Measurements from ENCODE around the gene FER.

FER gene

GRCh38 chr5:109192027-109192426 is 444.3 kb downstream of the FER start:
- Histone ChIP-seq H3K27me3 (ENCODE audit: low read depth, low read length) (no peaks in the 10 kb centered on the region), H3K9me3 (ENCODE audit: control insufficient read depth in 1 of 2, low read length in 2 of 2) (no peaks in the 10 kb centered on the region), H3K4me3 (ENCODE audit: low read depth in 1 of 2, low read length in 2 of 2) (no peak overlapping the region), H3K4me1 (ENCODE audit: control insufficient read depth in 1 of 2, insufficient read depth in 2 of 2, low read length in 2 of 2) (peaks cover 0 to 4% of the 10 kb centered on the region in 2 donors), H3K27ac (ENCODE audit: low read length) (no peak overlapping the region), H3K36me3 (ENCODE audit: control insufficient read depth in 1 of 2, insufficient read depth in 2 of 2, low read length in 2 of 2) (peaks cover 8 to 20% of the 10 kb centered on the region in 2 donors)

- no peak overlapping the region for H3K27ac ChIP-seq (ENCODE audit: low read length)
- no peaks in the 10 kb centered on the region for H3K27me3 ChIP-seq (ENCODE audit: low read depth, low read length)
- H3K4me3 ChIP-seq (ENCODE audit: low read depth in 1 of 2, low read length in 2 of 2), result no peak overlapping the region
- peaks cover 2 to 15% of the 10 kb centered on the region in 2 donors for H3K36me3 ChIP-seq (ENCODE audit: control insufficient read depth in 1 of 2, insufficient read depth in 2 of 2, low read length in 2 of 2)
- peaks cover 0 to 4% of the 10 kb centered on the region in 2 donors for H3K4me1 ChIP-seq (ENCODE audit: control insufficient read depth in 1 of 2, insufficient read depth in 2 of 2, low read length in 2 of 2)
- no peaks in the 10 kb centered on the region for H3K9me3 ChIP-seq (ENCODE audit: control insufficient read depth in 1 of 2, low read length in 2 of 2)
Observed at GRCh38 chr5:109192555-109193281, 445.0 kb downstream of the FER start.

GRCh38 chr5:109195667-109196066 is 448.0 kb downstream of the FER start:
- Histone ChIP-seq H3K4me3 (ENCODE audit: low read depth in 1 of 2, low read length in 2 of 2) (no peak overlapping the region), H3K9me3 (ENCODE audit: control insufficient read depth in 1 of 2, low read length in 2 of 2) (no peaks in the 10 kb centered on the region), H3K36me3 (ENCODE audit: control insufficient read depth in 1 of 2, insufficient read depth in 2 of 2, low read length in 2 of 2) (no peaks in the 10 kb centered on the region), H3K4me1 (ENCODE audit: control insufficient read depth in 1 of 2, insufficient read depth in 2 of 2, low read length in 2 of 2) (peaks cover 0 to 11% of the 10 kb centered on the region in 2 donors), H3K27me3 (ENCODE audit: low read depth, low read length) (no peaks in the 10 kb centered on the region), H3K27ac (ENCODE audit: low read length) (no peak overlapping the region)

- H3K9me3 ChIP-seq (ENCODE audit: control insufficient read depth in 1 of 2, low read length in 2 of 2), result no peaks in the 10 kb centered on the region
- H3K36me3 ChIP-seq (ENCODE audit: control insufficient read depth in 1 of 2, insufficient read depth in 2 of 2, low read length in 2 of 2), result no peaks in the 10 kb centered on the region
- H3K27ac ChIP-seq (ENCODE audit: low read length), result no peak overlapping the region
- H3K4me1 ChIP-seq (ENCODE audit: control insufficient read depth in 1 of 2, insufficient read depth in 2 of 2, low read length in 2 of 2), result peaks cover 0 to 8% of the 10 kb centered on the region in 2 donors
- H3K27me3 ChIP-seq (ENCODE audit: low read depth, low read length), result no peaks in the 10 kb centered on the region
- H3K4me3 ChIP-seq (ENCODE audit: low read depth in 1 of 2, low read length in 2 of 2), result no peak overlapping the region
Observed at GRCh38 chr5:109196087-109196822, 448.6 kb downstream of the FER start.

GRCh38 chr5:109196823-109197160 is 449.1 kb downstream of the FER start:
- H3K27ac ChIP-seq (ENCODE audit: low read length), result no peak overlapping the region
- no peaks in the 10 kb centered on the region for H3K9me3 ChIP-seq (ENCODE audit: control insufficient read depth in 1 of 2, low read length in 2 of 2)
- no peaks in the 10 kb centered on the region for H3K36me3 ChIP-seq (ENCODE audit: control insufficient read depth in 1 of 2, insufficient read depth in 2 of 2, low read length in 2 of 2)
- no peak overlapping the region for H3K4me3 ChIP-seq (ENCODE audit: low read depth in 1 of 2, low read length in 2 of 2)
- H3K27me3 ChIP-seq (ENCODE audit: low read depth, low read length), result no peaks in the 10 kb centered on the region
- H3K4me1 ChIP-seq (ENCODE audit: control insufficient read depth in 1 of 2, insufficient read depth in 2 of 2, low read length in 2 of 2), result peaks cover 0 to 6% of the 10 kb centered on the region in 2 donors

- Histone ChIP-seq H3K27ac (ENCODE audit: low read length) (no peak overlapping the region), H3K9me3 (ENCODE audit: control insufficient read depth in 1 of 2, low read length in 2 of 2) (peaks cover 0 to under 1% of the 10 kb centered on the region in 2 donors), H3K27me3 (ENCODE audit: low read depth, low read length) (no peaks in the 10 kb centered on the region), H3K4me3 (ENCODE audit: low read depth in 1 of 2, low read length in 2 of 2) (no peak overlapping the region), H3K4me1 (ENCODE audit: control insufficient read depth in 1 of 2, insufficient read depth in 2 of 2, low read length in 2 of 2) (peaks cover 0 to 6% of the 10 kb centered on the region in 2 donors), H3K36me3 (ENCODE audit: control insufficient read depth in 1 of 2, insufficient read depth in 2 of 2, low read length in 2 of 2) (no peaks in the 10 kb centered on the region)
Observed at GRCh38 chr5:109199289-109199688, 451.6 kb downstream of the FER start.

GRCh38 chr5:109199799-109200620 is 452.3 kb downstream of the FER start:
- no peak overlapping the region for H3K4me3 ChIP-seq (ENCODE audit: low read depth in 1 of 2, low read length in 2 of 2)
- H3K4me1 ChIP-seq (ENCODE audit: control insufficient read depth in 1 of 2, insufficient read depth in 2 of 2, low read length in 2 of 2), result peaks cover 0 to 6% of the 10 kb centered on the region in 2 donors
- peaks cover 3 to 7% of the 10 kb centered on the region in 2 donors for H3K9me3 ChIP-seq (ENCODE audit: control insufficient read depth in 1 of 2, low read length in 2 of 2)

GRCh38 chr5:109215040-109215439 is 467.3 kb downstream of the FER start:
- H3K36me3 ChIP-seq (ENCODE audit: control insufficient read depth in 1 of 2, insufficient read depth in 2 of 2, low read length in 2 of 2), result no peaks in the 10 kb centered on the region
- peaks cover 0 to 13% of the 10 kb centered on the region in 2 donors for H3K9me3 ChIP-seq (ENCODE audit: control insufficient read depth in 1 of 2, low read length in 2 of 2)
- H3K27ac ChIP-seq (ENCODE audit: low read length), result no peak overlapping the region
- H3K4me3 ChIP-seq (ENCODE audit: low read depth in 1 of 2, low read length in 2 of 2), result no peak overlapping the region
- H3K27me3 ChIP-seq (ENCODE audit: low read depth, low read length), result no peaks in the 10 kb centered on the region
- no peaks in the 10 kb centered on the region for H3K4me1 ChIP-seq (ENCODE audit: control insufficient read depth in 1 of 2, insufficient read depth in 2 of 2, low read length in 2 of 2)

More at GRCh38 chr5:109199799-109200620, 452.3 kb downstream of the FER start:
- H3K27ac ChIP-seq (ENCODE audit: low read length), result no peak overlapping the region
- no peaks in the 10 kb centered on the region for H3K36me3 ChIP-seq (ENCODE audit: control insufficient read depth in 1 of 2, insufficient read depth in 2 of 2, low read length in 2 of 2)
- H3K27me3 ChIP-seq (ENCODE audit: low read depth, low read length), result no peaks in the 10 kb centered on the region

GRCh38 chr5:109218818-109219217 is 471.1 kb downstream of the FER start:
- H3K4me3 ChIP-seq (ENCODE audit: low read depth in 1 of 2, low read length in 2 of 2), result no peak overlapping the region

GRCh38 chr5:109223531-109223930 is 475.8 kb downstream of the FER start:
- Histone ChIP-seq H3K4me3 (ENCODE audit: low read depth in 1 of 2, low read length in 2 of 2) (no peak overlapping the region), H3K36me3 (ENCODE audit: control insufficient read depth in 1 of 2, insufficient read depth in 2 of 2, low read length in 2 of 2) (no peaks in the 10 kb centered on the region), H3K4me1 (ENCODE audit: control insufficient read depth in 1 of 2, insufficient read depth in 2 of 2, low read length in 2 of 2) (no peaks in the 10 kb centered on the region), H3K9me3 (ENCODE audit: control insufficient read depth in 1 of 2, low read length in 2 of 2) (no peaks in the 10 kb centered on the region), H3K27me3 (ENCODE audit: low read depth, low read length) (no peaks in the 10 kb centered on the region), H3K27ac (ENCODE audit: low read length) (no peak overlapping the region)

More at GRCh38 chr5:109218818-109219217, 471.1 kb downstream of the FER start:
- Histone ChIP-seq H3K27me3 (ENCODE audit: low read depth, low read length) (no peaks in the 10 kb centered on the region), H3K27ac (ENCODE audit: low read length) (no peak overlapping the region), H3K36me3 (ENCODE audit: control insufficient read depth in 1 of 2, insufficient read depth in 2 of 2, low read length in 2 of 2) (no peaks in the 10 kb centered on the region), H3K4me1 (ENCODE audit: control insufficient read depth in 1 of 2, insufficient read depth in 2 of 2, low read length in 2 of 2) (no peaks in the 10 kb centered on the region), H3K9me3 (ENCODE audit: control insufficient read depth in 1 of 2, low read length in 2 of 2) (peaks cover 0 to 5% of the 10 kb centered on the region in 2 donors)

GRCh38 chr5:109224276-109224882 is 476.7 kb downstream of the FER start:
- Histone ChIP-seq H3K4me1 (ENCODE audit: control insufficient read depth in 1 of 2, insufficient read depth in 2 of 2, low read length in 2 of 2) (no peaks in the 10 kb centered on the region), H3K36me3 (ENCODE audit: control insufficient read depth in 1 of 2, insufficient read depth in 2 of 2, low read length in 2 of 2) (no peaks in the 10 kb centered on the region), H3K4me3 (ENCODE audit: low read depth in 1 of 2, low read length in 2 of 2) (no peak overlapping the region), H3K27me3 (ENCODE audit: low read depth, low read length) (no peaks in the 10 kb centered on the region), H3K27ac (ENCODE audit: low read length) (no peak overlapping the region), H3K9me3 (ENCODE audit: control insufficient read depth in 1 of 2, low read length in 2 of 2) (no peaks in the 10 kb centered on the region)
